NOMO-1 (cell line): ENCODE measurements around the gene SRGAP3.

Experiments
- DNase-seq, 2 experiments: peaks; one replicate each; lab custom pipeline; 2025; ENCODE audit not compliant: unreplicated experiment in 2 of 2; lab: John Stamatoyannopoulos, UW

The SRGAP3 gene

DNA sequence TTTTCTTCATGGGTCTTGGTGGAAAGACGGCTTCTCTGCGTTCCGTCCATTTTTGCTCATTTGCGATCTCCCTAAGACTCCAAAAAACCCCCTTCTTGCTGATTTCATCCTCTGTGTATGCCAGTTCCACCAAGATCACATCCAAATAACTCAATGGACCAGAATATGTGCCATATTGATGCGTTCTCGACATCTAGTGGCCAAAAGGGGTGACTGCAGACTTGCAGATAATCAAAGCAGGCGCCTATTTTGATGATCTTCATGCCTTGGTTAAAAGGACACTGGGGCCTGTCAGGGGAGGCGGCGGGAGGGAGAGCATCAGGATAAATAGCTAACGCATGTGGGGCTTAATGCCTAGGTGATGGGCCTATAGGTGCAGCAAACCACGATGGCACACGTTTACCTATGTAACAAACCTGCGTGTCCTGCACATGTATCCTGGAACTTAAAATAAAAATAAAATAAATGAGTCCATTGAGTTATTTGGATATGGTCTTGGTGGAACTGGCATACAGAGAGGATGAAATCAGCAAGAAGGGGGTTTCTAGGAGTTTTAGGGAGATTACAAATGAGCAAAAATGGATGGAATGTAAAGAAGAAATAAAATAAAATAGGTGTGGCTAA lies 182.0 kb downstream of the SRGAP3 start:
- peak in 1 of 2 experiments; percentile 14 for DNase-seq

DNA sequence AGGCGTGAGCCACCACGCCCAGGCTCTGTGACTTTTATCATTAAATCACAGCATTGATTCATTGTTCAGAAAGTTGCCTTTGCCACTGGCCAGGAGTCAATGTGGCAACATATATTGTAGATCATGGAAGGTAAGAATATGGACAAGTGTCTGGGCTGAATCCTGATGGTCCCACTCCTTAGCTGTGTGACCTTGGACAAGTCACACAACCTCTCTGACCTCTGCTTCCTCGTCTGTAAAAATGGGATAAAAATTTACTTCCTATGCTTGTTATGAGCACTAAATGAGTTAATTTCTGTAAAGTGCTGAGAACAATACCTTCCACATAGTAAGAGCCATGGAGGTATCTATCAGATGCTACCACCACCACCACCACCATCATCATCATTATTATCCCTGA lies 182.7 kb downstream of the SRGAP3 start:
- DNase-seq = no peak

DNA sequence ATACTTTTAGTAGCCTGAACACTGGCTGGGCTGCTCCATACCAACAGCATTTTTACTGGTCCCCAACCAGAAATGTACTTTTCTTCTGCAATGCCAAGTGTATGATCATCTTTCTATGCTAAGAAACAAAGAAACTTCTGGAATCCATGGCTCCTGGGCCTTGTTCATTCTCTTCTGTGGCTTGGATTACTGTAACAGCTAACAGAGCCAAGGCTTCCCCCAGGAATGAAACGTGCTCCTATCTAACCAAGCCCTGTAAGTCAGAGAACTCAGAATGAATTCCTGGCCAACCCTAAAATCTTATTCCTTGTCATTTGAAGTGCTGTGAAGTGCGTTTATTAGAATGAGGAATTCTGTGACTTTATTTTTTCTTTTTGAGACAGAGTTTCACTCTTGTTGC lies 183.3 kb downstream of the SRGAP3 start:
- no peak for DNase-seq

DNA sequence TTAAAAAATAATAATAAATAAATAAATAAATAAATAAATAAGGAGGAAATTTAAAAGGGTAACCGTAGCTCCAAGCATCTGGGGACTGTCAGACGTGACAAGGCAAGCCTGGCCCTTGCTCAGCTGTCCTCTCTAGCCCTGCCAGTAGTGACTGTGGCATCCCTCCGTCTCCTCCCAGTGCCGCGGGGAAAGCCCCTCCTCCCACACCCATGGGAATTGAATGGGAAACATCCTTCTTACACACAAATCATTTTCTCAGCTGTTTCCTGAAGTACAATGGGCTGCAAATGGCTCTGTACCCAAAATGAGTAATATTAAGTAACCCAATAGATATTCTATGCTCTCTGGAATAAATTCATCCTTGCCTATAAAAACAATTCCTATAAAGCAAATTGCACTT lies 184.6 kb downstream of the SRGAP3 start:
- no peak for DNase-seq

DNA sequence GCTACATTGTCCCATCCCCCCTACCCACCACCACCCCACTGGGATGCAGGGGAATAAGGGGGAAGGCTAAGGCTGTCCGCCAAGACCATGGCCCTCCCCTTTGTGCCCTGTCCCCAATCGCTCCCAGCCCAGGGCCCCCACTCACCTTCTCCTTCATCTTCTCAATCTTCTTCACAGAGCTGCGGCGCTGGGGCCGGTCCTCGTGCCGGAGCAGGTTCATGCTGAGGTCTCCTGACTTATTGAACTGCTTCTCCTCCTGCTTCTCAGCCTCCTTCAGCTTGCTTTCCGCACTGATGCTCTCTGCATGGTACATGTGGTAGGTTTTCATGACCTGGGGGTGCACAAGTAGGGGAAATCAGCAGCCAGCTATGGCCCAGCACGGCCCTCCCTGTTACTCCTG lies 185.2 kb downstream of the SRGAP3 start:
- DNase-seq = no peak

DNA sequence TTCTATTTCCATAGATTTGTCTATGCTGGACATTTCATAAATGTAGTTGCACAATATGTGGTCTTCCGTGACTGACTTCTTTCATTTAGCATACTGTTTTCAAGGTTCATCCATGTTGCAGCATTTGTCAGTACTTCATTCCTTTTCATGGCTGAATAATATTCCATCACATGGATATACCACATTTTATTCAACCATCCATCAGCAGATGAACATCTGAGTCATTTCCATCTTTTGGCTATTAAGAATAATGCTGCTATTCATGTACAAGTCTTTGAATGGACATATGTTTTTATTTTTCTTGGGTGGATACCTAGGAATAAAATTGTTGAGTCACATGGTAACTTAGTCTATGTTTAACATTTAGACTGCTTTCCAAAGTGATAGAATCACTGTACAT lies 186.9 kb downstream of the SRGAP3 start:
- DNase-seq = no peak

DNA sequence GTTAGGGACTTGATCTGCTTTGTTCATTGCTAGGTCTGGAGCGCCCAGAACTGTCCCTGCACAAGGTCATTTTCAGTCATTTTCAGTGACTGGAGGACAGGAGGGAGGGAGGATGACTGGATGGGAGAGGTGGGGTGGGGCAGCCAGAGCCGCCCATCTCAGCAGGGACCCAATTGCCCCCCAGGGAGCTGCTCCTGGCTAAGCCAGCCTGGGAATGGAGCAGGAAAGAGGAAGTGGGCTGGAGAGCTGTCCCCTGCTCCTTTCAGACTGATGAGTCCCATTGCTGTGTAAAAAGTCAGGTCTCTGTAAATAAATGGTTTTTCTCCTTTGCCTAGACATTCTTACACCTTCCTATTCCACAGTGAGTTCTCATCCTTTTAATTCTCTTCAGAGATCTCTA lies 187.8 kb downstream of the SRGAP3 start:
- no peak for DNase-seq

DNA sequence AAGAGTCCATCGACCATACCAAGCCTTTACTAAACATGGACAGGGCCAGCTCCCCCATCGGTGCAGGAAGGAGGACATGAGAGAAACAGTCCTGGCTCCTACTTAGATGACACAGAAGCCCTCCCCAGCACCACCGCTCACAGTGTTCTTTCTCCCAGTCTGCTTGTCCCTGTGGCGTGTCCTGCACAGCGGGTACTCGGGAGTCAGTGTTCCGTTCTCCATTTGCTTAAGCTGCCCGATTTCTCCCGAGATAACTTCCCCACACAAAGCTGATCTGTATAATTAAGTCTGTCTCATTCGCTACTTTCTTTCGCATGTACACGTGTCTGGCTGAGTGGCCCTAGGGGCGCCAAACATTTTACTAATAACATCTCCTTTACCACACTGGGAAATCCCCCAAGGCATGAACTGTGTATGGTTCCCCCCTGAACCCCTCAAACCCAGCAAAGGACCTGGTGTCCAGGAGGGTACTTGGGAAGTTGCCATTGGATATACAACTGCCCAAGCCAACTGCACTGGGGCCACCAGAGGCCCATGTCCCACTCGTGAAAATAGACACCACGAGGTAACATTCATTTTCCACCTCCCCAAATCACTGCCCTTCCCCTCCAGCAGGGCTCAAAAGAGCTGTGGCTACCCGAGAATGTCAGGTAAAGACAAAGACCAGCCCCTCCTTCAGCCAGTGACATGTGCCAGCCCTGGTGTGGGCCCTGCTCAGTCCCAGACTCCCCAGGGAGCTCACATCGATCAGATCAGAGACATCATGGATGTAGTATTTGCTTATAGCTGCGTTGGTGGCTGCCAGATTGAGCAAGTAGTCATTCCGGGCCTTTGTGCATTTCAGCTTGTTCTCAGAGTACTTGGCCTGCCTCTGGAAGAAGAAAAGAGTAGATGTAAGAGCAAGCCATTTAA lies 189.7 kb downstream of the SRGAP3 start:
- no peak for DNase-seq

DNA sequence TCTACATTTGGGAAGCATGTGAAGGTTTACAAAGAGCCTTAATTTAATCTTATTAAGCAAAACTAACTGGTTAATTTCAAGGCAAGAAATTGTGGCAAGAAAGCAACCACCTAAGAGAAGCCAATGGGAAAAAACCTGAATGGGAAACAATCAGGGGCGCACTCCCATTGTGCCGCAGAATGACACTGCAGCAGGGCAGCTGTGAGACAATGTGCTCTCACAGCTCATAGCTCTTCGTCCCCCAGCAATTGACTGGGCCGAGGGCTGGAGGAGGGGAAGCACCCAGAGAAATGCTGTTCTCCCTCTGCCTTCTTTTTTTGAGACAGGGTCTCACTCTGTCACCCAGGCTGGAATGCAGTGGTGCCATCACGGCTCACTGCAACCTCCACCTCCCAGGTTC lies 192.9 kb downstream of the SRGAP3 start:
- no peak for DNase-seq

DNA sequence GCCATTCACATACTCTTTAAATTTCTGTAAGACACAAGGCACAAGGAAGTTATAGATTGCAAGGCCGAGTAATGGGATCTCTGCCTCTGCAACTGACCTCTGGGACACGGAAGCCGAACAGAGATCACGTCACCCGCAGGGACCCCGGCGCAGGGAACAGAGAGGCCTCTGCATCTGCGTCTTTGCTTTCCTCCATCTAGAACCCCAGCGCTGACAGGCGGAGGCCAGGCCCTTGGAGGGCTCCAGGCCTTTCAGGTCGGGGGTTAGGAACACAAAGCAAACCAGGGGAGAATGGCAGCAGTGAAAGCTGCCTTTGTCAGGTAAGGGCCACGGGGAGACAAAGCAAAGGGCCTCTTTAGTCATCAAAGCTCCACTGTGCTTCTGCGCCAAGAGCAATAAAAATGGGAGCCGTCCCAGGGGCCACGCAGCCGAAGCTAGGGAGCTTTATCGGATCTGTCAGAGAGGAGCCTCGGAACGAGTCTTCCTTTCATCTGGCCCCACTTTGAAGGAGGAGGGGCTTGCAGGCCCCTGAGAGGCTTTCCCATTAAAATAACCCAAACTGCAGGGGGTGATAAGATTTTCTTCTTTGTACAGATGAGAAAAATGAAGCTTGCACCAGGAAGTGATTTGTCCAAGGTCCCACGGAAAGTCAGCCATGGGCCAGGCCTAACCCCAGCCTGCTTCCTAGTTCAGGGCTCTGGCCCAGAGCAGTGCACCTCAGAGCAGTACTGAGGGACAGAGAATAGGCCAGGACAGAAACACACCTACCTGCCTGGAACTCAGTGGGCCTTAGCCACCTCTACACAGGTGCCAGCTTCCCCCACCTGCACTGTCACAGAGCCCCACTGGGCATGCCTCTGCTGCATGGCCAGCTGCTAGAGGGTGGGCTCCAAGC lies 201.7 kb downstream of the SRGAP3 start:
- DNase-seq = no peak

DNA sequence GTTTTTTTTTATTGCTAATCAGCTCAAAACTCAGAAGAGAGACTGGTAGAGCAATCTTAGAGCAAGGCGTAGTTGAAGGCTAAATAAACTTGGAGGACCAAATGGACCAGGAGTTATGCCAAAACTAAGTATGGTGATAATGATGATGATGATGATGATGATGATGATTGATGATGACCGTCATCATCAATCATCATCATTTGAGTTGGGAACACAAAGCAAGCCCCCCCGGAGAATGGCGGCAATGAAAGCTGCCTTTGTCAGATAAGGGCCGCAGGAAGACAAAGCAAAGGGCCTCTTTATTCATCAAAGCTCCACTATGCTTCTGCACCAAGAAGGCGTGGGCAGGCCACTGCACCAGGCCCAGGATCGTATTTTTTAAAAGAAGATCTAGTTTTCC lies 204.1 kb downstream of the SRGAP3 start:
- no peak for DNase-seq

DNA sequence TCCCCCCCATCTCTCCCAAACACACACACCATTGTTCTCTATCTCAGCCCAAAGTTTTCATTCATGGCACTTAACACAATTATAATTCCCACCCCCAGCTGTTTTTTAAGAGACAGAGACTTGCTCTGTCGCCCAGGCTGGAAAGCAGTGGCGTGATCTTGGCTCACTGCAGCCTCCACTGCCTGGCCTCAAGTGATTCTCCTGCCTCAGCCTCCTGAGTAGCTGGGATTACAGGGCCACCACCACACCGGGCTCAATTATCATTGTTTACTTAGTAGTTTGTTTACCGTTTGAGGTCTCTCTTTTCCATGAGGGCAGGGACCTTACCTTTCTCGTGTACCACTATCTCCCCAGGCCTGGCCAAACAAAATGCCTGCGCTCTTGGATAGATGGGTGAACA lies 206.4 kb downstream of the SRGAP3 start:
- DNase-seq = no peak

DNA sequence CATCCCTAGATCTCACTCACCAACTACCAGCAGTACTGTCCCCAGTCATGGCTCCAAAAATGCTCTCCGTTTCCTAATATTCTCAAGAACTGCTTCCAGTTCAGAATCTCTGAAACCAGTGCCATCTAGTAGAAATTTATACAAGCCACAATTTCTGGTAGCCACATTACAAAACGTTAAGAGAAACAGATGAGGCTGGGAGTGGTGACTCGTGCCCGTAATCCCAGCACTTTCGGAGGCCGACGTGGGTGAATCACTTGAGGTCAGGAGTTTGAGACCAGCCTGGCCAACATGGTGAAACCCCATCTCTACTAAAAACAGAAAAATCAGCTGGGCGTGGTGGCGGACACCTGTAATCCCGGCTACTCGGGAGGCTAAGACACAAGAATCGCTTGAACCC lies 207.8 kb downstream of the SRGAP3 start:
- DNase-seq = no peak

DNA sequence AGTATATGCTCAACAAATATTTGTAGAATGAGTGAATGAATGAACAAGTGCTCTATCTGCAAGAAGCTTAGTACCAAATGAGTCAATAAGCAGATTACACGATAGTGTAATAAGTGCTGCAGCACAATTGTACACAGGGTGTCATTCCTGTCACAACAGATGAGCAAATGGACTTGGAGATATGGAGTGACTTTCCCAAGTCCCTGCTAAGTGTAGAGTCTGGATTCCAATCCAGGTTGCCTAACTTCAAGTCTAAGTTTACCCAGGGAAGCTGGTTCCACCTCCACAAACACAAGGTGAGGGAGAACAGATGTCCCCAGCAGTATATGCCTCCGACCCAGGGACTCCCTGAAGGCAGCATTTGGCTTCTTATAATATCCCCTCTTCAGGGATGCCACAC lies 208.4 kb downstream of the SRGAP3 start:
- no peak for DNase-seq

DNA sequence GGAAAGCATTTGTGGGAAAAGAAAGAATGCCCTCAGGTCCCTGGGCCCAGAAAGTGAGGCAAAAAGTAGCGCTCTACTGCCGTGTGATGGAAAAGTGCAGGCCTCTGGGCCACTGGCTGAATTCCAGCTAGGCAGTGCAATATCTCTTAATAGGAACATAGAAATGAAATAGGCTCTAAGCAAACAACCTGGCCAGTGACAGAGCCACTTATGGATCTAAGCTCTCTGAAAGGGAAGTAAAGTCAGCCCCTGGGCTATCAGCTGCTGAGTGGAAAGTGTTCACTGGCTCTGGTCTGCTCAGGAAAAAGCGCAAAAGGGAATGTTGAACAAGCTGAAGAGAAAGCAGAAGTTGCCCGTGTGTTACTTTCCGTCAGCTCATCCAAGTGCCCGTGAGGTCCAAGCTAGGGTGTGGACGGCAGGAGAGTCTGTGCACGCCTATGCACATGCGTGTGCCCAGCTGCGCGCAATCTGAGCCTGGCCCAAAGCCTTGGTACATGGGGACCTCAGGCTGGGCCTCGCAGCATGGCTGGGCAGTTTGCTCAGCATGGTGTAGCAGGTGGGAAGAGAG lies 212.2 kb downstream of the SRGAP3 start:
- peak in 1 of 2 experiments; percentile 40 for DNase-seq

DNA sequence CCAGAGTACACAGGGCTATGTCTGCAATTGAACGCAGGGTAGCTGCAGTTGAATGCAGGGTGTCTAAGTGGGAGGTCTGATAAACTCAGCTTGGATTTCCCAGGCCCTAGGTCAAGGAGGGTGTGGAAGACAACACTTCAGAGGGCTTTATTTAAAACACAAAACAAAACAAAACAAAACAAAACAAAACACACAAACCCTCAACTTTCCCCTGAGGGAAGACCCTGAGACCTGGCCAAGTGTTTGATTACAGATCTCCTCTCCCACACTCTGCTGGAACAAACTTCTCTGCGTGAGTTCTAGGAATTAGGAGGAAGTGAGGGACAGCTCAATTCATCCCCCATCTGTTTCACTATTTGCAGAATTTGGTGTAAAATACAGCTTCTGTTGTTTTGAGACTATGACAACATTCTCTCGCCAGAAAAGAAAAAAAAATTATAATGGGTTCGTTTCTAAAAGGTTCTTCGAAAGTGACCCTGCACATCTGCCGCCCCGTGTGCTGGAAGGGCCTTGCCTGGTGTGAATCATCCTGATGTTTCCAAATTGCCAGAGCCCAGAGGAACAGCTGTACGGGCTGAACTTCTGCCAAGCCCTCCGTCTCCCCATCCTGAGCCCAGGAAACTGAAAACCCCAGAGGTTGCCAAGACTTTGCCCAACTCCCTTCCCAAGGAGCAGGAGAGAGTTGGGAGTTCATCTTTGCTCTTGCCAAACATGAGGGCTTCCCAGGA lies 212.9 kb downstream of the SRGAP3 start:
- no peak for DNase-seq

DNA sequence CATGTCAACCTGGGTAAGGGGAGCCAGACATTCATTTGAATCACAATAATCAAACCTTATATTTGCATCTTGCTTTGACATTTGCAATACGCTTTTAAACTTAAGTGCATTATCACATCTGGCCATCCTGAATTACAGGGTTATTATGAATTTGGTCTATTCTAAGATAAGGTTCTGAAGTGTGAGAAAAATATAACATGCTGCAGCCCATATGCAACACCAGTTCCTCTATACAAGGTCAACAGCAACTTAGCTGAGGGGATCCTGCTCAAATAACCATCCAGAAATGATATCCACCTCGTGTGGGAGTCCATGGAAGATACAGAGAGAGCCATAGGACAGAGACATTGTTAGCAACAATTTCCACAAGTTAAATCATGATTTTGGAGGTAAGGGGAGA lies 213.5 kb downstream of the SRGAP3 start:
- DNase-seq = no peak

DNA sequence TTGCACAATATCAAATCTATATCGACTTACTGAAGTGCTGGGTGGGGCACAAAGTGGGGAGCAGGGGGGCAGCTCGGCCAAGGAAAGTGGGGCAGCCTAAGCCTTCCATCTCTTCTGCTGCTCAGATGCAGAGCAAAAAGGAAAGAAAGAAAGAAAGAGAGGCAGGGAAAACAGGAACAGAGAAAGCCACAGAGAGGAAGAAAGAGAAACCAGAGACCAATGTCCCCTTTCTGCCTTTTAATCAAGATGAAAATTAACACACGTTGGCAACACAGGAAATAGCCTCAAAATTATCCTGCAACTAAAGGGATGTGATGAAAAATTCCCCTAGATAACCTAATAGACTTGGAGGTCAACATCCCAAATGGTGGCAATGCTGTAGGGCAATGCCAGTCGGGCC lies 214.0 kb downstream of the SRGAP3 start:
- peak in 1 of 2 experiments; percentile 19 for DNase-seq

DNA sequence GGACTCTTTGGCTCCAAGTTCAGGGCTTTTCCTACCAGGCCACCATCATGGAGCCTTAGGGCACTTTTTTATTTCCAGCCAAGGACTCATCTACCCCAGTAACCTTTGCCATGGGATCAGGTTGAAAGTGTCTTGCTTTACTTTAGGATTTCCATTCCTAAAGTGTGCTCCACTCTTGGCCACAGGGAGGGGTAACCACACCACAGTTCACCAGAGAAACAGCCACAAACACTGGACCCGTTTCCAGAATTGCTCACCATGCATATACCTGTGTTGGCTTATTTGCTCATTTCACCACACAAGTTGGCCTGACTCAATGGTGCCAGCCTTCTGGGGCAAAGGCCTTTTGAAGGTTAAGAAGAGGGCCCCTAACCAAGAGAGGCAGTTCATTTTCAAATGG lies 215.6 kb downstream of the SRGAP3 start:
- no peak for DNase-seq

DNA sequence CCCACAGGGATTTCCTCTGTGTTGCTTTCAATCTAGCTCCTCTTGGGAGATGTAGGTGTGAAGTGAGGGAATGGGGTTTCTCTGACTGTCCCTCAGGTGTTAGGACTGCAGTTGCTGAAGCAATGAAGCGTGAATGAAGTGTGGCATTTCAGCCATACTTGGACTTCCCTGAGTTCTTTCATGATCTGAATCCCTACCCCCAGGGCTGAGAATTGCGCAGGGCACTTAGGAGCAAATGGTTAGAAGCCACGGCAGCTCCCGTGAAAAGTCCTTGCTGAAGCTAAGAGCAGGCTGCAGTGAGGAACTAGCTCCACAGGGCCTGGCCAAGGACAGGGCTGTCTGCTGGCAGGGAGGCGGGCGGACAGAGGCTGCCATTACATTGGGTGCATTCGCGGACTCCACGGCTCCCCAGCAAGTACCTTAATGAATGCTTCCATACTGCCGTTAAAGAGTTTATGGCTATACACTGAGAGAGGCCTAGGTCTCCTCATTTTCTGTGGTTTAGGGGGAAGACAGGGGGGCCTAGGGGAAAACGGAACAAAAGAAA lies 217.1 kb downstream of the SRGAP3 start:
- DNase-seq = no peak
